Spleen (tissue), 7 donors: ENCODE data around the gene TNFAIP2.

Experiments used
- POLR2AphosphoS5 ChIP-seq, 3 donors: sonication (generic); formaldehyde crosslinking; IDR thresholded peaks; one replicate each; pipeline ENCODE4 v1.5.1; 2017; ENCODE audit warnings: antibody characterized with exemption in 3 of 3
- TF ChIP-seq, protein P1 (sequence below), 11 experiments: fragments of 200-600 bp in 7 of 11; fragments of 450-650 bp in 4 of 11; sonication (generic) in 4 of 11; IDR thresholded peaks in 8 of 11; conservative IDR thresholded peaks in 3 of 11; 1 replicate in 7 of 11; 2 replicates in 4 of 11; pipeline versions ENCODE4 v1.4.0 to v1.8.0; 2016 to 2021; ENCODE audit warnings: antibody characterized with exemption in 11 of 11, inconsistent platforms in 4 of 11, mild to moderate bottlenecking in 1 of 11
- donor health status: DM: no; HTN: no; CAD: no; lungs with moderate emphysema.
- donor health status: DM: no; HTN: no; CAD: no.
- donor health status: DM: no; HTN: no; CAD: no.

DNA sequence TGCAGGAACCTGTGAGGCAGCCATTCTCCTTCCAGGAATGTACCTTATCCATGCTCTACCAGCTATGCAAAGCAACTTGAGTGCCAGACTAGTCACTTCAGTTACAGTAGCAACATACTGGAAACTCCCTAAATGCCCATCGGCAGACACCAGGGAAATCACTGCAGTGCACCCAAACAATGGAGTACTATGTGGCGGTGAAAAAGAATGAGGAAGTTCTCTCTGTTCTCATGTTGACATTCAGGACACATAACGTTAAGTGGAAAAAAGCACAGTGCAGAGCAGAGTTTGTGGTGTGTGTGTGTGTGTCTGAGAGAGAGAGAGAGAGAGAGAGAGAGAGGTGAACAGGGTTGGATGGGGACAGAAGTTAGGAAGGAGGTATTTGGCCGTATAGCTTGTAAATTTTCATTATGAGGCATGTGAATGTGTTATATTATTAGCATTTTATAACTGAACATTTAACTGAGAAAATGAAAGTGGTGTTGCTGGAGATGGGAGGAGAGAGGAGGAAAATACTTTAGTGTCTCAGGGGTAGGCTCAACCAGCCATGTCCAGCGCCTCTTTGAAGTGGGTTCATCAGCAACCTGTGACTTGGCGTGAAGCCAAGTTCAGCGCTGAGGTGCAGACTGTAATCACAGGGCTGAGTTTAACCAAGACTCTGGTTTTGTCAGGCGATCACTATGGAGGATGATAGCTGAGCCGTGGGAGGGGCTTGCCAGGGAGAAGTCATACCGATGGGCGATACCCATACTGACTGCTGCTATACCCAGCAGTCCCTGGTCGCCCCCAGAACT, 17.3 kb downstream of the TNFAIP2 start:
- TF ChIP-seq, protein P1, sequence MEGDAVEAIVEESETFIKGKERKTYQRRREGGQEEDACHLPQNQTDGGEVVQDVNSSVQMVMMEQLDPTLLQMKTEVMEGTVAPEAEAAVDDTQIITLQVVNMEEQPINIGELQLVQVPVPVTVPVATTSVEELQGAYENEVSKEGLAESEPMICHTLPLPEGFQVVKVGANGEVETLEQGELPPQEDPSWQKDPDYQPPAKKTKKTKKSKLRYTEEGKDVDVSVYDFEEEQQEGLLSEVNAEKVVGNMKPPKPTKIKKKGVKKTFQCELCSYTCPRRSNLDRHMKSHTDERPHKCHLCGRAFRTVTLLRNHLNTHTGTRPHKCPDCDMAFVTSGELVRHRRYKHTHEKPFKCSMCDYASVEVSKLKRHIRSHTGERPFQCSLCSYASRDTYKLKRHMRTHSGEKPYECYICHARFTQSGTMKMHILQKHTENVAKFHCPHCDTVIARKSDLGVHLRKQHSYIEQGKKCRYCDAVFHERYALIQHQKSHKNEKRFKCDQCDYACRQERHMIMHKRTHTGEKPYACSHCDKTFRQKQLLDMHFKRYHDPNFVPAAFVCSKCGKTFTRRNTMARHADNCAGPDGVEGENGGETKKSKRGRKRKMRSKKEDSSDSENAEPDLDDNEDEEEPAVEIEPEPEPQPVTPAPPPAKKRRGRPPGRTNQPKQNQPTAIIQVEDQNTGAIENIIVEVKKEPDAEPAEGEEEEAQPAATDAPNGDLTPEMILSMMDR (IDR thresholded peaks at IDR 0.05 in 8 of 11, conservative IDR thresholded peaks at IDR 0.05 in 3 of 11): no peak
- TF ChIP-seq POLR2AphosphoS5 (IDR thresholded peaks at IDR 0.05): peak in 1 of 3 donors; percentile 45
